AG04449 (cell line): Measurements from ENCODE around the gene SPDYE2B.
A peak's percentile ranks its signal among the peaks of the same experiment; 100 is the strongest.
"Not testable (repeated sequence)": the region's sequence is repeated elsewhere in the genome, so short reads cannot be mapped to it uniquely, and the experiment has no call there.

Experiments
- CTCF ChIA-PET: fragments of 350-600 bp; formaldehyde crosslinking; extraction: SDS; loops from one replicate; lab custom pipeline; 2021; ENCODE audit warnings: antibody characterized with exemption; lab: Yijun Ruan, JAX
- POLR2A ChIA-PET: fragments of 400-600, 350-600 bp; formaldehyde crosslinking; extraction: SDS; loops from one replicate; lab custom pipeline; 2020; ENCODE audit warnings: antibody characterized with exemption, inconsistent platforms; lab: Yijun Ruan, JAX
- DNase-seq: peaks from one replicate; pipeline ENCODE4 v3.0.0-alpha.2; 2010; ENCODE audit warnings: low read depth, low spot score
- H3K4me3 ChIP-seq: 2 replicates; pipeline ENCODE4 v1.5.1; 2011; ENCODE audit warnings: low read depth, mild to moderate bottlenecking, control low read depth, low read length

SPDYE2B gene

GRCh38 chr7:102630622-102631021 lies 19.5 kb upstream of the SPDYE2B start:
- CTCF ChIA-PET, result not testable (repeated sequence)

GRCh38 chr7:102634299-102634698 lies 15.8 kb upstream of the SPDYE2B start:
- DNase-seq, H3K4me3 ChIP-seq, POLR2A ChIA-PET, CTCF ChIA-PET: not testable (repeated sequence)

More at GRCh38 chr7:102630622-102631021, 19.5 kb upstream of the SPDYE2B start:
- DNase-seq, H3K4me3 ChIP-seq, POLR2A ChIA-PET: not testable (repeated sequence)

GRCh38 chr7:102635354-102635753 lies 14.8 kb upstream of the SPDYE2B start:
- H3K4me3 ChIP-seq, POLR2A ChIA-PET, CTCF ChIA-PET, DNase-seq: not testable (repeated sequence)

- H3K4me3 ChIP-seq, CTCF ChIA-PET, DNase-seq, POLR2A ChIA-PET: not testable (repeated sequence)
Observed at GRCh38 chr7:102636956-102637355, 13.2 kb upstream of the SPDYE2B start.

GRCh38 chr7:102638848-102639247 lies 11.3 kb upstream of the SPDYE2B start:
- DNase-seq, POLR2A ChIA-PET, H3K4me3 ChIP-seq, CTCF ChIA-PET: not testable (repeated sequence)

GRCh38 chr7:102642691-102643090 lies 7.4 kb upstream of the SPDYE2B start, which contains the start of gene UPK3BL1:
Gene UPK3BL1 (minus strand): TSS chr7:102642791. CDS start chr7:102642741, 50 bp downstream.
- CTCF ChIA-PET, POLR2A ChIA-PET, H3K4me3 ChIP-seq, DNase-seq: not testable (repeated sequence)

GRCh38 chr7:102643404-102643803 lies 6.7 kb upstream of the SPDYE2B start:
- CTCF ChIA-PET, result not testable (repeated sequence)

GRCh38 chr7:102647813-102648212 lies 2.3 kb upstream of the SPDYE2B start:
- CTCF ChIA-PET, DNase-seq, POLR2A ChIA-PET, H3K4me3 ChIP-seq: not testable (repeated sequence)

More at GRCh38 chr7:102643404-102643803, 6.7 kb upstream of the SPDYE2B start:
- H3K4me3 ChIP-seq, DNase-seq, POLR2A ChIA-PET: not testable (repeated sequence)

GRCh38 chr7:102664765-102665164 lies 14.6 kb downstream of the SPDYE2B start:
- H3K4me3 ChIP-seq, POLR2A ChIA-PET, CTCF ChIA-PET, DNase-seq: not testable (repeated sequence)

GRCh38 chr7:102666850-102667249 lies 16.7 kb downstream of the SPDYE2B start:
- H3K4me3 ChIP-seq, POLR2A ChIA-PET, DNase-seq, CTCF ChIA-PET: not testable (repeated sequence)

GRCh38 chr7:102667523-102667922 lies 17.4 kb downstream of the SPDYE2B start:
- CTCF ChIA-PET, DNase-seq, H3K4me3 ChIP-seq, POLR2A ChIA-PET: not testable (repeated sequence)

GRCh38 chr7:102671166-102671955 lies 21.2 kb downstream of the SPDYE2B start, which contains the start of gene POLR2J2:
Gene POLR2J2 (minus strand): TSS chr7:102671663. CDS start chr7:102671601, 62 bp downstream.
- CTCF ChIA-PET, POLR2A ChIA-PET, DNase-seq: not testable (repeated sequence)
- H3K4me3 ChIP-seq, result peak within 1 kb of the TSS; percentile 55

- POLR2A ChIA-PET, CTCF ChIA-PET: not testable (repeated sequence)
Observed at GRCh38 chr7:102671956-102672307, 21.8 kb downstream of the SPDYE2B start.

GRCh38 chr7:102673447-102674067 lies 23.4 kb downstream of the SPDYE2B start:
- DNase-seq, POLR2A ChIA-PET, CTCF ChIA-PET, H3K4me3 ChIP-seq: not testable (repeated sequence)

More at GRCh38 chr7:102671956-102672307, 21.8 kb downstream of the SPDYE2B start:
- not testable (repeated sequence) for DNase-seq, H3K4me3 ChIP-seq

GRCh38 chr7:102675545-102675944 lies 25.4 kb downstream of the SPDYE2B start:
- H3K4me3 ChIP-seq, DNase-seq, CTCF ChIA-PET, POLR2A ChIA-PET: not testable (repeated sequence)

- CTCF ChIA-PET, DNase-seq, POLR2A ChIA-PET, H3K4me3 ChIP-seq: not testable (repeated sequence)
Observed at GRCh38 chr7:102680780-102681179, 30.7 kb downstream of the SPDYE2B start.

- CTCF ChIA-PET, POLR2A ChIA-PET, DNase-seq, H3K4me3 ChIP-seq: not testable (repeated sequence)
Observed at GRCh38 chr7:102682560-102682959, 32.4 kb downstream of the SPDYE2B start.
